ENCODE data around the gene NRG3.

DNA sequence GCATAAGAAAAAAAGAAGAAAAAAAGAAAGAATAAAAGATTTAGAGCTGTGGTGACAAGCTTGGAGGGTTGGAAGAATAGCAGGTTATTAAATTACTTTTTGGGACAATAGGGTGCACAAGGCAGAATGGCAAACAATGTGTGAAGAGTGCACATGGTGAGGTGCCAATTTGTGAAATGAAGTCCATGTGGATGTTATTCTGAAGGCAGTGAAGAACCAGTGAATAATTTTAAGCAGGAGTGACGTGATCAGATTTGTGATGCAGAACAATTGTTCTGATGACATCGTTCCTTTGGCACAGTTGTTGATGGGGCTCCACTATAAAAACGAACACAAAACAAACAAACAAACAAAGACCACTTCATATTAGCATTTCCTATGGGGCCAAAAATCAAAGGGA lies 700.3 kb downstream of the NRG3 start:
- TF ChIP-seq CTCF (conservative IDR thresholded peaks at IDR 0.05 in 1 of 2, IDR thresholded peaks at IDR 0.05 in 1 of 2; ENCODE audit: low read depth in 1 of 2, low read length in 2 of 2), result no peak
- no peak for TF ChIP-seq EZH2 (IDR thresholded peaks at IDR 0.05; ENCODE audit: low read length, missing control alignments)

All from fibroblast of lung (primary cell).